WERI-Rb-1 (cell line): Measurements from ENCODE around the gene POC1B.

Experiments
- DNase-seq: peaks from one replicate; pipeline ENCODE4 v3.0.0-alpha.2; 2020
- H3K27ac ChIP-seq: fragments of 250-450 bp; sonication (Bioruptor Pico); 2 replicates; pipeline ENCODE4 v1.5.1; 2020; ENCODE audit warnings: mild to moderate bottlenecking, moderate library complexity
- H3K27me3 ChIP-seq: fragments of 250-450 bp; sonication (Bioruptor Pico); 2 replicates; pipeline ENCODE4 v1.5.1; 2021; ENCODE audit warnings: mild to moderate bottlenecking, low read depth, moderate library complexity; ENCODE audit not compliant: insufficient read depth, severe bottlenecking
- H3K36me3 ChIP-seq: fragments of 250-450 bp; sonication (Bioruptor Pico); 2 replicates; pipeline ENCODE4 v1.5.1; 2020; ENCODE audit warnings: mild to moderate bottlenecking, moderate library complexity
- H3K4me3 ChIP-seq: 2 replicates; pipeline ENCODE4 v1.5.1; 2011; ENCODE audit warnings: low read depth, mild to moderate bottlenecking, control low read depth, low read length
- H3K9me3 ChIP-seq: fragments of 250-450 bp; sonication (Bioruptor Pico); 2 replicates; pipeline ENCODE4 v1.5.1; 2021; ENCODE audit warnings: mild to moderate bottlenecking, moderate library complexity; ENCODE audit not compliant: severe bottlenecking
- TF ChIP-seq, protein P1 (sequence below): IDR thresholded peaks from 2 replicates; pipeline ENCODE4 v1.5.1; 2011; ENCODE audit warnings: low read depth, mild to moderate bottlenecking, control low read depth, inconsistent platforms, low read length

POC1B gene

DNA sequence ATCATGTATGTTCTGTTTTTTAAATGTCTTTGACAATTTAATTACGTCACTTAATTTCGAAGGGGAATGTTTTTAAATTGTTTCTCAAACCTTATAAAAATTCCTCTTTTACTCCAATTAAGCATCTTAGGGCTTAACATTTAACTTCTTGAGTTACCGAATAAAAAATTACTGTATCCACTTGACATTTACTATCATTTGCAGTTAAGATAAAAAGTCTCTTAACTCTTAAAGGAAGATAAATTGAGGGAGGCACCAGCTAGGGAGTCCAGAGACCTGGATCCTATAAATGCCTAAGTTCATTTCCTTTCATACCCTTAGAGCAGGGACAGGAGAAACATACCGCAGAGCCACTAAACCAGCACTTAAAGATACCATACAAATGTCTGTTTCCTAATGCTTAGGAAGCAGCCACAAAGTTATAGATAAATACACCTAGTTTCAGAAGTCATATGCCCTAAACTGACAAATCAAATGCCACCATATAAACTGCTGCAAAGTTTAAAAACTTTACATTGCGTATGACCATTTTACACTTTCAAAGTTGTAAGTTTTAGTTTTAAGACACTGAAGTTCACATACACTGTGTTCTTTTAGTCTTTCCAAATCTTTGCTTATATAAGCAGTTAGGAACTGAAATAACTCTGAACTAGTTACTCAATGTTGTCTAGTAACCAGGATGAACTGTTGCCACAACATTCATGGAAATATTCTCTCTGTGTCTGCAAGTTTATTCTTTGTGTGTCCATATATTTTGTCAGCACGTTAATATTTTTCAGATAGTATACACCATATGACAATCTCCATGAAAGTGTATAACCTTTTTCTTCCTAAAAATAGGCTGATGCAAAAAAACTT lies 72.5 kb downstream of the POC1B start:
- DNase-seq: no peak
- Histone ChIP-seq H3K9me3 (no peaks in the 10 kb centered on the region), H3K36me3 (no peaks in the 10 kb centered on the region), H3K27ac (no peak overlapping the region), H3K4me3 (no peak overlapping the region), H3K27me3 (no peaks in the 10 kb centered on the region)
- TF ChIP-seq, protein P1, sequence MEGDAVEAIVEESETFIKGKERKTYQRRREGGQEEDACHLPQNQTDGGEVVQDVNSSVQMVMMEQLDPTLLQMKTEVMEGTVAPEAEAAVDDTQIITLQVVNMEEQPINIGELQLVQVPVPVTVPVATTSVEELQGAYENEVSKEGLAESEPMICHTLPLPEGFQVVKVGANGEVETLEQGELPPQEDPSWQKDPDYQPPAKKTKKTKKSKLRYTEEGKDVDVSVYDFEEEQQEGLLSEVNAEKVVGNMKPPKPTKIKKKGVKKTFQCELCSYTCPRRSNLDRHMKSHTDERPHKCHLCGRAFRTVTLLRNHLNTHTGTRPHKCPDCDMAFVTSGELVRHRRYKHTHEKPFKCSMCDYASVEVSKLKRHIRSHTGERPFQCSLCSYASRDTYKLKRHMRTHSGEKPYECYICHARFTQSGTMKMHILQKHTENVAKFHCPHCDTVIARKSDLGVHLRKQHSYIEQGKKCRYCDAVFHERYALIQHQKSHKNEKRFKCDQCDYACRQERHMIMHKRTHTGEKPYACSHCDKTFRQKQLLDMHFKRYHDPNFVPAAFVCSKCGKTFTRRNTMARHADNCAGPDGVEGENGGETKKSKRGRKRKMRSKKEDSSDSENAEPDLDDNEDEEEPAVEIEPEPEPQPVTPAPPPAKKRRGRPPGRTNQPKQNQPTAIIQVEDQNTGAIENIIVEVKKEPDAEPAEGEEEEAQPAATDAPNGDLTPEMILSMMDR: no peak

DNA sequence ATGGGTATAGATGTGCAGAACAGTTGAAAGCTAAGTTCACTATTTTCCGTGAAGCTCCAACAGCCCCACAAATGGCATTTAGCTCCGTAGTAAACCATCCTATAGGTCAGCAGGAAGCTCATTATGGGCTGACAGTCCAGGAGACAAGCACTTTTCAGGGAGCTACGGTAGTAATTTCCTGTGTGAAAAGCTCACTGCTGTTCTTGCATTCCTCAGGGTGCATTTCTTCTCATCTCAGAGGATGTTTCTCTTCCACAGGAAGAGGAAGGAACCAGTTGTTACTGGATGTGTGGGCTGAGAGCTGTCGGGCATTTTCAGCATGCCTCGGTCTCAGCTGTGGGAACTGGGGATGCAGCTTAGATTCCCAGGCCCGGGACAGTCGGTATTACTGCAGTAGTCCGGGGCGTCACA lies 74.0 kb downstream of the POC1B start:
- Histone ChIP-seq H3K9me3 (no peaks in the 10 kb centered on the region), H3K27me3 (no peaks in the 10 kb centered on the region), H3K36me3 (no peaks in the 10 kb centered on the region), H3K27ac (no peak overlapping the region), H3K4me3 (no peak overlapping the region)
- DNase-seq: no peak
- TF ChIP-seq, protein P1: no peak

DNA sequence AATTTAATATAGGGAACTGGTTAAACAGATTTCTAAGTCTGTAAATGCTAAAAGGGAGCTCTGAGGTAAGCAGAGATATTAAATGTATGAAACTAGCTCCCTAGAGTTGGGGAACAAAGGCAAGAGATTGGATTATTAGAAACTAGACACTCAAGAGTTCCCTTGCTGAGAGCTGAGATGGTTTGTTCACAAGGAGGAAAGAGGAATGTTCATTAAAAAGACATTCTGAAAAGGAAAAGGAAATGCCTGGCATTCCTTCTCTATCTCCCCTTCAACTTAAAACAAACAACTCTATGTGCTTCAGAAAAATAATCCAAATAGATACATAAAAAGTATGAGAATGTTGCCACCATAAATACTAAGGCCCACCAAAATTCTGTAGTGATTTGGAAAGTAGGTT lies 74.9 kb downstream of the POC1B start:
- TF ChIP-seq, protein P1: no peak
- no peaks in the 10 kb centered on the region for H3K27me3 ChIP-seq
- H3K27ac ChIP-seq: no peak overlapping the region
- H3K9me3 ChIP-seq: no peaks in the 10 kb centered on the region
- H3K4me3 ChIP-seq: no peak overlapping the region
- no peak for DNase-seq
- no peaks in the 10 kb centered on the region for H3K36me3 ChIP-seq

DNA sequence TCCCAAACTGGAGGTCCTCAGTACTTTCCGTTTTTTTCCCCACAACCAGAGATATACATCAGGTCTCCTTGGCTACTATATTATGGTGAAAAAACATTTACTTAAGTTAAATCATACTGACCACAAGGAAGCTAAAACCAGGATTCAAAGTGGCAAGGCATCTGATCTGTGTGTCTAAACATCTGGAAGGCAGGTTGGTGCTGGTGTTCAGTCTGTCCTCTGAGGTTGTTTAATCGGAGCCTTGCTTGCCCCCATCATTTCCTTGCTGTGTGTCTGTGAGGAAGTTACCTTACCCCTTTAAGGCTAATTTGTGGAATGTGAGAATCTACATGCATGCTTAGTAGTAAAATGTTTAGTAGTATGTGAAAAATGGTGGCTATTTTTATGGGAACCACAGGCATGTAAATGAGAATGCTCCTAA lies 76.9 kb downstream of the POC1B start:
- H3K4me3 ChIP-seq: no peak overlapping the region
- H3K9me3 ChIP-seq: no peaks in the 10 kb centered on the region
- no peaks in the 10 kb centered on the region for H3K27me3 ChIP-seq
- TF ChIP-seq, protein P1: no peak
- H3K27ac ChIP-seq: no peak overlapping the region
- DNase-seq: no peak
- H3K36me3 ChIP-seq: no peaks in the 10 kb centered on the region

DNA sequence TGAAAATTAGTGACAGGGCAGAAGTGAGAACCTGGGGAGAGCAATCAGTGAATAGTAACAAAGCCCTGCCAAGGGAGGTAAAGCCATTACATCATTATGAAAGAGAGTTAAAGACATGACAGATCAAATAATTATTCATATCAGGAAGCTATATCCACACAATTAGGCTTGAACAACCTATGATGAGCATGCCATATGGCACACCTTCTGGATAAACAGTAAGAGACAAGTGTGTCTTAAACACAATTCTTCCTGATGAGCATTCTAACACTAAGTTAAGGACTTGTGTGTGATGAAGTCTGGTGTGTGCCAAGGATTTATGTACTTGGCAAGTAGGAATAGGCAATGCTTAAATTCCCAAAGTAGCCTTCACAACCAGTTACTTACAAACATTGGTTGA lies 77.3 kb downstream of the POC1B start:
- H3K36me3 ChIP-seq: no peaks in the 10 kb centered on the region
- H3K27ac ChIP-seq: no peak overlapping the region
- no peak overlapping the region for H3K4me3 ChIP-seq
- DNase-seq: no peak
- TF ChIP-seq, protein P1: no peak
- H3K27me3 ChIP-seq: no peaks in the 10 kb centered on the region
- H3K9me3 ChIP-seq: no peaks in the 10 kb centered on the region

DNA sequence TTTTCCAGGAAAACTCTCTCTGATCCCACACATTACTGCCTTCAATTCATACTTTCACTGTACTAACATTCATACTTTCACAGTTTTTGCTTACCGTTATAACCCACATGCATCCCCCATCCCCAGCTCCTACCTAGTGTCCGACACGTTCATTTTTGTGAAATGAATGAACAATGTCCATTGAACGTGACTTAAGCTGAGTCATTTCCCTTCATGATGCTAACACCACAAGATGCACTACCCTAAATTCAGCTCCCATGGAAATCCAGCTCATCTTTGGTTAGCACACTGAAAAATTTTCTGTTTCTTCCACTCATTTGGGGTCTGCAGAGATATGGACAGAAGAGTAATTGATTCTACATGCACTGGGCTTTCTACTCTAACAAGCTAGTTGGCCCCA lies 85.9 kb downstream of the POC1B start:
- Histone ChIP-seq H3K9me3 (no peaks in the 10 kb centered on the region), H3K4me3 (no peak overlapping the region), H3K36me3 (no peaks in the 10 kb centered on the region), H3K27ac (no peak overlapping the region), H3K27me3 (no peaks in the 10 kb centered on the region)
- TF ChIP-seq, protein P1: no peak
- DNase-seq: no peak
